ENCODE measurements around the gene TAB2. TPM values are rescaled to one million over a fixed set of nuclear protein-coding genes. Genes with fewer than 3 reads are reported as not detected.

The TAB2 gene
- total RNA-seq, 4 donors from 2014 or later: 43.6 to 89.9 (median 64.7) TPM

DNA sequence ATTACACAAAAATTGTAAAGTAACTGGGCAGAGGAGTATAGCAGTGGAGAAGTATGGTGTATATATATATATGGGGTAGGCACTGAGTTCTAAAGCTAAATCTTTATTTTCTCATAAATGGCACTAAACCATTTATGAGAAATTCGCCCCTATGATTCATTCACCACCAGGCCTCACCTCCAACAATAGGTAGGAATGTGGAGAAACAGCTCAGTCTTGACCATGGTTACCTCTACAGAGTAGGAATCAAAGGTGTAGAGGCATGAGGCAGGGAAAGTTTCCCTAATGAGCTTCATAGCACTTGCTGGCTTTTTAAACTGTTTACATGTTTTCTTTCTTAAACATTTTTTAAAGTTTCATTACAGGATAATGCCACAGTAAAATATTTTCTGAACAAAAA lies 45.6 kb downstream of the TAB2 start:
- Histone ChIP-seq H3K9me3 (no peaks in the 10 kb centered on the region), H3K27ac (no peak overlapping the region), H3K27me3 (no peaks in the 10 kb centered on the region), H3K36me3 (no peaks in the 10 kb centered on the region), H3K4me1 (peaks cover 6 to 49% (median 26%) of the 10 kb centered on the region in 4 donors), H3K4me3 (no peak overlapping the region)
- TF ChIP-seq, protein P1, sequence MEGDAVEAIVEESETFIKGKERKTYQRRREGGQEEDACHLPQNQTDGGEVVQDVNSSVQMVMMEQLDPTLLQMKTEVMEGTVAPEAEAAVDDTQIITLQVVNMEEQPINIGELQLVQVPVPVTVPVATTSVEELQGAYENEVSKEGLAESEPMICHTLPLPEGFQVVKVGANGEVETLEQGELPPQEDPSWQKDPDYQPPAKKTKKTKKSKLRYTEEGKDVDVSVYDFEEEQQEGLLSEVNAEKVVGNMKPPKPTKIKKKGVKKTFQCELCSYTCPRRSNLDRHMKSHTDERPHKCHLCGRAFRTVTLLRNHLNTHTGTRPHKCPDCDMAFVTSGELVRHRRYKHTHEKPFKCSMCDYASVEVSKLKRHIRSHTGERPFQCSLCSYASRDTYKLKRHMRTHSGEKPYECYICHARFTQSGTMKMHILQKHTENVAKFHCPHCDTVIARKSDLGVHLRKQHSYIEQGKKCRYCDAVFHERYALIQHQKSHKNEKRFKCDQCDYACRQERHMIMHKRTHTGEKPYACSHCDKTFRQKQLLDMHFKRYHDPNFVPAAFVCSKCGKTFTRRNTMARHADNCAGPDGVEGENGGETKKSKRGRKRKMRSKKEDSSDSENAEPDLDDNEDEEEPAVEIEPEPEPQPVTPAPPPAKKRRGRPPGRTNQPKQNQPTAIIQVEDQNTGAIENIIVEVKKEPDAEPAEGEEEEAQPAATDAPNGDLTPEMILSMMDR (IDR thresholded peaks at IDR 0.05): no peak
- TF ChIP-seq POLR2AphosphoS5 (IDR thresholded peaks at IDR 0.05) (no peak), EP300 (IDR thresholded peaks at IDR 0.05; ENCODE audit: low read depth) (no peak), POLR2A (IDR thresholded peaks at IDR 0.05) (no peak)
- intact Hi-C loops (cut with DNase I; ENCODE audit: low total_unique reads): no loop called here
- WGBS, 2 donors (ENCODE audit: low coverage in 1 of 2): 92 to 100% methylated on average over 1 of the region's 1 CpG
- in situ Hi-C loops (cut with MboI; ENCODE audit: low pct_ligation_motif_present in 1 of 4, low pct_unique_long_range_greater_than_20kb in 1 of 4, low sequenced_read_pairs in 3 of 4): no loop called here
- no peak for DNase-seq

DNA sequence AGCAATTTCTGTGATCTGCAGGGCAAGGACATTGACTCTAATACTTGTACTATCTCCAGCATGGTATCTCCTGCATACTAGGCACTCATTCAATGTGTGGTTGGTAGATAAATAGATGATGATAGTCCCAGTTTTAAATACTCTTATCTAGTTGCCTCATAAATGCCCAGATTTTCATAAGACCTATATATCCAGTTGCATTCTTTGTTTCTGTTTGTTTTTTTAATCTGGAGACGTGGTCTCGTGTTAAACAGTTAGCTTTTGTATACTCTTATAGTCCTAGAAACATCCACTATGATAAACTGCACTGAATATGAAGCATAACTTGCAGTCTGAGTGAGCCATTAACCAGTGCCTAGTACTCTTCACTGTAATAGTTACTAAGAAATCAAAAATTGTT lies 47.0 kb downstream of the TAB2 start:
- 35 to 66% methylated on average over 2 of the region's 2 CpGs for whole genome bisulfite sequencing, 2 donors (ENCODE audit: low coverage in 1 of 2)
- intact Hi-C loops (cut with DNase I; ENCODE audit: low total_unique reads): no loop called here
- no peaks in the 10 kb centered on the region for H3K9me3 ChIP-seq

DNA sequence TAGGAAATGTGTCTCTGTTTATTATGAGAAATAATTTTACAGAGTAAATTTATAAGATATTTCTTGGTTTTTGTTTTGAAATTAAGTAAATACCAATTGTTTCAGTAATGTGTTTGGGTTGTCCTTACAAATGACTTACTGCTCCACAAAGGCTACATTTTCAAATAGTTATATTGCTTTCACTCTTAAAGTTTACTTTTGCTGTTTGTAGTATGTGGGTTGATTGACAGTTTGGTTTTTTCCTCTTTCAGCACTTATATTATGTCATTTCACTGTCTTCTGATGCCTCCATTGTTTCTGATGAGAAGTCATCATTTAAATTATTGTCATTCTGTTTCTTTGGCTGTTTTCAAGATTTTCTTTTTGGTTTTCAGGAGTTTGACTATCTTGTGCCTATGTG lies 47.7 kb downstream of the TAB2 start:
- in situ Hi-C loops (cut with MboI; ENCODE audit: low pct_ligation_motif_present in 1 of 4, low pct_unique_long_range_greater_than_20kb in 1 of 4, low sequenced_read_pairs in 3 of 4): no loop called here
- H3K9me3 ChIP-seq: no peaks in the 10 kb centered on the region
- H3K4me3 ChIP-seq: no peak overlapping the region
- H3K27ac ChIP-seq: no peak overlapping the region
- H3K36me3 ChIP-seq: peaks cover 0 to under 1% (median 0%) of the 10 kb centered on the region in 4 donors
- intact Hi-C loops (cut with DNase I; ENCODE audit: low total_unique reads): no loop called here
- TF ChIP-seq, protein P1 (IDR thresholded peaks at IDR 0.05): no peak
- TF ChIP-seq EP300 (IDR thresholded peaks at IDR 0.05; ENCODE audit: low read depth) (no peak), POLR2AphosphoS5 (IDR thresholded peaks at IDR 0.05) (no peak), POLR2A (IDR thresholded peaks at IDR 0.05) (no peak)
- H3K4me1 ChIP-seq: peaks cover 6 to 36% (median 27%) of the 10 kb centered on the region in 4 donors
- H3K27me3 ChIP-seq: no peaks in the 10 kb centered on the region
- no peak for DNase-seq

More for the DNA sequence above, 47.0 kb downstream of the TAB2 start:
- H3K27me3 ChIP-seq: no peaks in the 10 kb centered on the region
- TF ChIP-seq EP300 (IDR thresholded peaks at IDR 0.05; ENCODE audit: low read depth) (no peak), POLR2A (IDR thresholded peaks at IDR 0.05) (no peak), POLR2AphosphoS5 (IDR thresholded peaks at IDR 0.05) (no peak)
- TF ChIP-seq, protein P1 (IDR thresholded peaks at IDR 0.05): no peak
- in situ Hi-C loops (cut with MboI; ENCODE audit: low pct_ligation_motif_present in 1 of 4, low pct_unique_long_range_greater_than_20kb in 1 of 4, low sequenced_read_pairs in 3 of 4): no loop called here
- peaks cover 6 to 41% (median 27%) of the 10 kb centered on the region in 4 donors for H3K4me1 ChIP-seq
- H3K27ac ChIP-seq: no peak overlapping the region
- H3K4me3 ChIP-seq: no peak overlapping the region
- no peak for DNase-seq
- no peaks in the 10 kb centered on the region for H3K36me3 ChIP-seq

DNA sequence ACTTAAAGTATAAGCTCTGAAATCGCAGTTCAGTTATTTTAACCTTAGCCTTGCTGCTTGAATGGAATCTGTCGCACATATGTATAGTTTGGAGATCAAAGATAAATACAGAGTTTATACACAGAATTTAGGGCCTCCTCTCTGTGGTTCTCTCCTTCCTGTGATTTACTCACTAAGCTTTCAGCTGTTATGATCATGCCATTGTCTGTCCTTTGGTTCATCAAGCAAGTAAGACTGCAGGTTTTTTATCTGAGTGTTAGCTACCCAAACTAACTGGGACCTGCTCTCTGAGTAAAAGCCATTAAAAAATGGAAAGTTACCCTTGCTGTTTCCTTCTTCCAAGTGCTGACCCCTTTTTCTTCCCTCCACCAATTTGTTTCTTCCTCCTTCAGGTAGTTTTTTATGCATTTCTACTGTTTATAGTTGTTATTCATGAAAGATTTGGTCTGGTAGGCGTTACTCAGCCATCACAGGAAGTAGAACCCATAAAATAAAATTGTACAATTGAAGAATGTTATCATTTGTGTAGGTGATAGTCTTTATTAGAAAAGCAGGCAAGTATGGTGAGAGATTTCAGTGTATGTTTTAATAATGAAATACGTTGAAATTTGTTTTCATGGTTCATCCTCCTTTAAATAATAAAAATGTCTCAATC lies 48.9 kb downstream of the TAB2 start:
- Histone ChIP-seq H3K9me3 (no peaks in the 10 kb centered on the region), H3K4me3 (no peak overlapping the region), H3K36me3 (peaks cover 0 to 6% (median 0%) of the 10 kb centered on the region in 4 donors), H3K4me1 (peaks cover 6 to 36% (median 27%) of the 10 kb centered on the region in 4 donors), H3K27me3 (no peaks in the 10 kb centered on the region), H3K27ac (no peak overlapping the region)
- no peak for DNase-seq
- in situ Hi-C loops (cut with MboI; ENCODE audit: low pct_ligation_motif_present in 1 of 4, low pct_unique_long_range_greater_than_20kb in 1 of 4, low sequenced_read_pairs in 3 of 4): no loop called here
- intact Hi-C loops (cut with DNase I; ENCODE audit: low total_unique reads): no loop called here
- TF ChIP-seq POLR2A (IDR thresholded peaks at IDR 0.05) (no peak), EP300 (IDR thresholded peaks at IDR 0.05; ENCODE audit: low read depth) (no peak), POLR2AphosphoS5 (IDR thresholded peaks at IDR 0.05) (no peak)
- TF ChIP-seq, protein P1 (IDR thresholded peaks at IDR 0.05): no peak
- WGBS, 2 donors (ENCODE audit: low coverage in 1 of 2): 65 to 72% methylated on average over 4 of the region's 4 CpGs
